K562 treated with DMSO at 1 percent for 24 hours (cell line): ENCODE results near the gene EPN3. TPM values are rescaled to one million over a fixed set of nuclear protein-coding genes. Genes with fewer than 3 reads are reported as not detected.

Experiments
- total RNA-seq: library from RNA; unstranded; fragments of 300-600 nt; gene quantifications from 2 replicates; pipeline ENCODE4 v1.2.3, GENCODE V29; 2022; ENCODE audit warnings: low read depth; ENCODE audit not compliant: insufficient read depth

Gene EPN3
- not detected in 2 replicates for total RNA-seq

GRCh38 chr17:50532452-50533024 lies at the start of gene EPN3:
Gene EPN3 (plus strand): TSS chr17:50532735. CDS start chr17:50536557, 3,822 bp downstream.

GRCh38 chr17:50507871-50508572 lies 24.5 kb upstream of the EPN3 start, which contains the start of gene MYCBPAP:
Gene MYCBPAP (plus strand): TSS chr17:50508439. CDS start chr17:50508675, 236 bp downstream.

GRCh38 chr17:50547035-50547735 lies 14.7 kb downstream of the EPN3 start, which contains the start of gene SPATA20:
Gene SPATA20 (plus strand): TSS chr17:50547174. CDS start chr17:50547209, 35 bp downstream.

GRCh38 chr17:50560185-50560824 lies 27.8 kb downstream of the EPN3 start, which contains the start of gene CACNA1G:
Gene CACNA1G (plus strand): TSS chr17:50560715. CDS start chr17:50561460, 745 bp downstream.

Other genes with a start within 250 kb of the EPN3 start
- 9.8 and 10.3 TPM in 2 replicates for gene XYLT2, start 186.6 kb upstream of the EPN3 start, total RNA-seq
- 79.7 and 83.4 TPM in 2 replicates for gene MRPL27, start 159.6 kb upstream of the EPN3 start, total RNA-seq
- gene EME1, start 159.5 kb upstream of the EPN3 start, total RNA-seq: 16.1 and 18.5 TPM in 2 replicates
- gene LRRC59, start 135.2 kb upstream of the EPN3 start, total RNA-seq: 152 and 158 TPM in 2 replicates
- gene ACSF2, start 106.5 kb upstream of the EPN3 start, total RNA-seq: 33.3 and 34.0 TPM in 2 replicates
- not detected in 2 replicates for gene CHAD, start 63.9 kb upstream of the EPN3 start, total RNA-seq
- gene RSAD1, start 53.9 kb upstream of the EPN3 start, total RNA-seq: 21.9 and 23.2 TPM in 2 replicates
- gene MYCBPAP, start 24.3 kb upstream of the EPN3 start, total RNA-seq: not detected in 2 replicates
- gene SPATA20, start 14.4 kb downstream of the EPN3 start, total RNA-seq: 5.3 and 6.1 TPM in 2 replicates
- gene CACNA1G, start 28.0 kb downstream of the EPN3 start, total RNA-seq: 0.08 and 0.09 TPM in 2 replicates
- gene ABCC3, start 102.1 kb downstream of the EPN3 start, total RNA-seq: not detected in 2 replicates
- gene ANKRD40, start 175.2 kb downstream of the EPN3 start, total RNA-seq: 12.3 and 14.5 TPM in 2 replicates
- gene LUC7L3, start 186.9 kb downstream of the EPN3 start, total RNA-seq: 102 and 105 TPM in 2 replicates
- not detected in 2 replicates for gene ANKRD40CL, start 234.8 kb downstream of the EPN3 start, total RNA-seq